Esophagus muscularis mucosa (tissue), 4 donors: Measurements from ENCODE around the gene XPO6. TPM values are rescaled to one million over a fixed set of nuclear protein-coding genes. Genes with fewer than 3 reads are reported as not detected.

Experiments used
- DNase-seq: peaks from one replicate; pipeline ENCODE4 v3.0.0-alpha.2; 2017; ENCODE audit errors: extremely low spot score
- H3K27ac ChIP-seq, 4 donors: fragments of 200-600 bp; sonication (generic); replicated peaks in 1 of 4; 1 replicate in 3 of 4; 2 replicates in 1 of 4; pipeline ENCODE4 v1.5.1; 2016 to 2019; ENCODE audit warnings: mild to moderate bottlenecking in 1 of 4
- H3K27me3 ChIP-seq, 4 donors: fragments of 200-600 bp; sonication (generic); one replicate each; pipeline versions ENCODE4 v1.5.1 to v1.6.0; 2016 to 2019
- H3K36me3 ChIP-seq, 4 donors: fragments of 200-600 bp; sonication (generic); one replicate each; pipeline ENCODE4 v1.5.1; 2016 to 2019
- H3K4me1 ChIP-seq, 4 donors: fragments of 200-600 bp; sonication (generic); one replicate each; pipeline ENCODE4 v1.5.1; 2016 to 2019
- H3K4me3 ChIP-seq, 4 donors: fragments of 200-600 bp; sonication (generic); 1 replicate in 2 of 4; 2 replicates in 2 of 4; pipeline ENCODE4 v1.5.1; 2016 to 2019; ENCODE audit warnings: mild to moderate bottlenecking in 4 of 4, moderate library complexity in 1 of 4
- H3K9me3 ChIP-seq, 4 donors: fragments of 200-600 bp; sonication (generic); 1 replicate in 3 of 4; 2 replicates in 1 of 4; pipeline ENCODE4 v1.5.1; 2016 to 2019
- CTCF ChIP-seq, 3 experiments: fragments of 200-600 bp in 2 of 3; fragments of 450-650 bp in 1 of 3; sonication (generic) in 2 of 3; IDR thresholded peaks; one replicate each; pipeline ENCODE4 v1.5.1; 2017 to 2019; ENCODE audit warnings: antibody characterized with exemption in 3 of 3, mild to moderate bottlenecking in 2 of 3, moderate library complexity in 1 of 3
- EP300 ChIP-seq: sonication (generic); formaldehyde crosslinking; IDR thresholded peaks from one replicate; pipeline ENCODE4 v1.6.1; 2017; ENCODE audit warnings: antibody characterized with exemption
- POLR2A ChIP-seq: fragments of 450-650 bp; IDR thresholded peaks from one replicate; pipeline ENCODE4 v1.6.1; 2017; ENCODE audit warnings: antibody characterized with exemption, moderate library complexity, mild to moderate bottlenecking, low read depth
- POLR2AphosphoS5 ChIP-seq, 2 donors: sonication (generic); formaldehyde crosslinking; IDR thresholded peaks; one replicate each; pipeline ENCODE4 v1.6.1; 2017; ENCODE audit warnings: antibody characterized with exemption in 2 of 2
- WGBS: methylation state at CpG from one replicate; pipeline ENCODE4 v1.1.5; 2018; 5-methylcytosine and 5-hydroxymethylcytosine counted together
- intact Hi-C: fragments of 100-400 bp; cut with DNase I; formaldehyde crosslinking; loops from one replicate; pipeline ENCODE4 v1.15.1; 2023
- total RNA-seq, 4 donors: library from RNA; depleted of rRNA; stranded (reverse); fragments of >200 nt; gene quantifications; one replicate each; pipeline versions ENCODE4 v1.1.0 to v1.2.1, GENCODE V29; 2016

The XPO6 gene
- total RNA-seq, 4 donors from 2014 or later, result 39.0 to 68.3 (median 51.1) TPM

- 49% methylated on average over 6 of the region's 6 CpGs for WGBS
- intact Hi-C loops, result no loop called here
- no peak for DNase-seq
- Histone ChIP-seq H3K27ac (no peak overlapping the region), H3K9me3 (no peaks in the 10 kb centered on the region), H3K4me3 (no peak overlapping the region), H3K36me3 (peaks cover 0 to 4% (median 0%) of the 10 kb centered on the region in 4 donors), H3K27me3 (no peaks in the 10 kb centered on the region), H3K4me1 (peaks cover 21 to 72% (median 44%) of the 10 kb centered on the region in 4 donors)
- TF ChIP-seq CTCF (IDR thresholded peaks at IDR 0.05) (no peak), POLR2AphosphoS5 (IDR thresholded peaks at IDR 0.05) (no peak), EP300 (no peak), POLR2A (no peak)
Observed at GRCh38 chr16:28188085-28188916, 23.5 kb downstream of the XPO6 start.

- Histone ChIP-seq H3K4me3 (no peak overlapping the region), H3K36me3 (no peaks in the 10 kb centered on the region), H3K27me3 (no peaks in the 10 kb centered on the region), H3K9me3 (no peaks in the 10 kb centered on the region), H3K4me1 (peaks cover 24 to 72% (median 43%) of the 10 kb centered on the region in 4 donors), H3K27ac (no peak overlapping the region)
- TF ChIP-seq POLR2A (no peak), CTCF (IDR thresholded peaks at IDR 0.05) (no peak), POLR2AphosphoS5 (IDR thresholded peaks at IDR 0.05) (no peak), EP300 (no peak)
- WGBS, result 66% methylated on average over 2 of the region's 2 CpGs
- no peak for DNase-seq
- intact Hi-C loops, result no loop called here
Observed at GRCh38 chr16:28187595-28188004, 24.2 kb downstream of the XPO6 start.

GRCh38 chr16:28186752-28187151 lies 25.0 kb downstream of the XPO6 start:
- Histone ChIP-seq H3K9me3 (no peaks in the 10 kb centered on the region), H3K36me3 (no peaks in the 10 kb centered on the region), H3K27me3 (no peaks in the 10 kb centered on the region), H3K27ac (no peak overlapping the region), H3K4me3 (no peak overlapping the region), H3K4me1 (peaks cover 25 to 74% (median 47%) of the 10 kb centered on the region in 4 donors)
- intact Hi-C loops, result no loop called here
- no peak for DNase-seq
- TF ChIP-seq CTCF (IDR thresholded peaks at IDR 0.05) (no peak), EP300 (no peak), POLR2A (no peak), POLR2AphosphoS5 (IDR thresholded peaks at IDR 0.05) (no peak)
- 93% methylated on average over 4 of the region's 4 CpGs for WGBS

- no peak for TF ChIP-seq CTCF (IDR thresholded peaks at IDR 0.05)
- TF ChIP-seq EP300, result no peak
- no peak for TF ChIP-seq POLR2A
- no peak for TF ChIP-seq POLR2AphosphoS5 (IDR thresholded peaks at IDR 0.05)
- 69% methylated on average over 1 of the region's 1 CpG for WGBS
- Histone ChIP-seq H3K4me3 (no peak overlapping the region), H3K36me3 (no peaks in the 10 kb centered on the region), H3K4me1 (peaks cover 27 to 75% (median 52%) of the 10 kb centered on the region in 4 donors), H3K27ac (no peak overlapping the region), H3K27me3 (no peaks in the 10 kb centered on the region), H3K9me3 (no peaks in the 10 kb centered on the region)
- intact Hi-C loops, result no loop called here
- DNase-seq, result no peak
Observed at GRCh38 chr16:28185696-28186095, 26.1 kb downstream of the XPO6 start.
